ENCODE data around the gene E2F4.

Gene E2F4

DNA sequence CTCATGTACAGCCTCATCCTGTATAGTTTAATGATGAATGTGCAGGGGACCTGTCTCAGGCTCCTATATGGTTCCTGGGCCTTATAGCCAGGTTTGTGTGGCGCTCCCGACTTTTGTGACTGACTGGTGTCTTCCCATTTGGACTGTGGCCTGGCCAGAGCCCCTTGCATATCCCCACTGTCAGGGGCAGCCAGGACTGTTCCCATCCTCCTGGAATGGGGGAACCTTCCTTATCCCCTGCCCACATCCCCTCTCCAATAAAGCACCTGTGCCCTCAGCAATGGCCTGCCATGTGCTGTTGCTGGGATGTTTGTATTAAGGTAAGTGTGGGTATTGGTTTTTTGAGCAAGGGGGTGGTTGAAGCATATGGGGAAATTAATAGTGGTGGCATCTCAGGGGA, 43.7 kb upstream of the E2F4 start:
- Histone ChIP-seq H3K4me1 (ENCODE audit: insufficient read depth, low read length, poor library complexity, severe bottlenecking) (no peaks in the 10 kb centered on the region), H3F3A (ENCODE audit: low read depth) (no peaks in the 10 kb centered on the region), H3K9me3 (ENCODE audit: insufficient read depth, low read depth, low read length) (no peaks in the 10 kb centered on the region), H3K27me3 (ENCODE audit: insufficient read depth, low read length, poor library complexity, severe bottlenecking) (no peaks in the 10 kb centered on the region), H3K4me3 (ENCODE audit: low read length, poor library complexity, severe bottlenecking) (no peak overlapping the region), H3K79me2 (ENCODE audit: insufficient read depth, low read length) (no peaks in the 10 kb centered on the region), H3K4me2 (ENCODE audit: low read depth, low read length, poor library complexity, severe bottlenecking) (no peak overlapping the region), H3K36me3 (ENCODE audit: insufficient read depth, low read length) (peaks cover 51% of the 10 kb centered on the region; the same call in 1 of the 2 replicates), H3K9me2 (replicated peaks; ENCODE audit: low read depth, low read length) (no peaks in the 10 kb centered on the region), H2AFZ (ENCODE audit: low read length) (no peak overlapping the region), H4K20me1 (ENCODE audit: insufficient read depth, low read length, poor library complexity, severe bottlenecking) (no peaks in the 10 kb centered on the region), H3K9ac (ENCODE audit: low read depth, low read length, poor library complexity, severe bottlenecking) (no peak overlapping the region)
- TF ChIP-seq, protein P1, sequence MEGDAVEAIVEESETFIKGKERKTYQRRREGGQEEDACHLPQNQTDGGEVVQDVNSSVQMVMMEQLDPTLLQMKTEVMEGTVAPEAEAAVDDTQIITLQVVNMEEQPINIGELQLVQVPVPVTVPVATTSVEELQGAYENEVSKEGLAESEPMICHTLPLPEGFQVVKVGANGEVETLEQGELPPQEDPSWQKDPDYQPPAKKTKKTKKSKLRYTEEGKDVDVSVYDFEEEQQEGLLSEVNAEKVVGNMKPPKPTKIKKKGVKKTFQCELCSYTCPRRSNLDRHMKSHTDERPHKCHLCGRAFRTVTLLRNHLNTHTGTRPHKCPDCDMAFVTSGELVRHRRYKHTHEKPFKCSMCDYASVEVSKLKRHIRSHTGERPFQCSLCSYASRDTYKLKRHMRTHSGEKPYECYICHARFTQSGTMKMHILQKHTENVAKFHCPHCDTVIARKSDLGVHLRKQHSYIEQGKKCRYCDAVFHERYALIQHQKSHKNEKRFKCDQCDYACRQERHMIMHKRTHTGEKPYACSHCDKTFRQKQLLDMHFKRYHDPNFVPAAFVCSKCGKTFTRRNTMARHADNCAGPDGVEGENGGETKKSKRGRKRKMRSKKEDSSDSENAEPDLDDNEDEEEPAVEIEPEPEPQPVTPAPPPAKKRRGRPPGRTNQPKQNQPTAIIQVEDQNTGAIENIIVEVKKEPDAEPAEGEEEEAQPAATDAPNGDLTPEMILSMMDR (conservative IDR thresholded peaks at IDR 0.05; ENCODE audit: low read length), result no peak
- no peak for TF ChIP-seq EZH2phosphoT487 (IDR thresholded peaks at IDR 0.05; ENCODE audit: borderline replicate concordance)

GRCh38 chr16:67148656-67149275, 43.2 kb upstream of the E2F4 start:
- peaks cover 47% of the 10 kb centered on the region; the same call in 1 of the 2 replicates for H3K36me3 ChIP-seq (ENCODE audit: insufficient read depth, low read length)
- no peaks in the 10 kb centered on the region for H3K9me2 ChIP-seq (replicated peaks; ENCODE audit: low read depth, low read length)
- no peaks in the 10 kb centered on the region for H3K9me3 ChIP-seq (ENCODE audit: insufficient read depth, low read depth, low read length)
- H3K9ac ChIP-seq (ENCODE audit: low read depth, low read length, poor library complexity, severe bottlenecking), result no peak overlapping the region
- H3K4me3 ChIP-seq (ENCODE audit: low read length, poor library complexity, severe bottlenecking), result no peak overlapping the region
- H2AFZ ChIP-seq (ENCODE audit: low read length), result no peak overlapping the region
- H3K4me2 ChIP-seq (ENCODE audit: low read depth, low read length, poor library complexity, severe bottlenecking), result no peak overlapping the region
- no peaks in the 10 kb centered on the region for H4K20me1 ChIP-seq (ENCODE audit: insufficient read depth, low read length, poor library complexity, severe bottlenecking)
- no peaks in the 10 kb centered on the region for H3K79me2 ChIP-seq (ENCODE audit: insufficient read depth, low read length)
- H3F3A ChIP-seq (ENCODE audit: low read depth), result no peaks in the 10 kb centered on the region
- TF ChIP-seq EZH2phosphoT487 (IDR thresholded peaks at IDR 0.05; ENCODE audit: borderline replicate concordance), result no peak
- TF ChIP-seq, protein P1 (conservative IDR thresholded peaks at IDR 0.05; ENCODE audit: low read length), result no peak
- H3K27me3 ChIP-seq (ENCODE audit: insufficient read depth, low read length, poor library complexity, severe bottlenecking), result no peaks in the 10 kb centered on the region
- H3K4me1 ChIP-seq (ENCODE audit: insufficient read depth, low read length, poor library complexity, severe bottlenecking), result no peaks in the 10 kb centered on the region

DNA sequence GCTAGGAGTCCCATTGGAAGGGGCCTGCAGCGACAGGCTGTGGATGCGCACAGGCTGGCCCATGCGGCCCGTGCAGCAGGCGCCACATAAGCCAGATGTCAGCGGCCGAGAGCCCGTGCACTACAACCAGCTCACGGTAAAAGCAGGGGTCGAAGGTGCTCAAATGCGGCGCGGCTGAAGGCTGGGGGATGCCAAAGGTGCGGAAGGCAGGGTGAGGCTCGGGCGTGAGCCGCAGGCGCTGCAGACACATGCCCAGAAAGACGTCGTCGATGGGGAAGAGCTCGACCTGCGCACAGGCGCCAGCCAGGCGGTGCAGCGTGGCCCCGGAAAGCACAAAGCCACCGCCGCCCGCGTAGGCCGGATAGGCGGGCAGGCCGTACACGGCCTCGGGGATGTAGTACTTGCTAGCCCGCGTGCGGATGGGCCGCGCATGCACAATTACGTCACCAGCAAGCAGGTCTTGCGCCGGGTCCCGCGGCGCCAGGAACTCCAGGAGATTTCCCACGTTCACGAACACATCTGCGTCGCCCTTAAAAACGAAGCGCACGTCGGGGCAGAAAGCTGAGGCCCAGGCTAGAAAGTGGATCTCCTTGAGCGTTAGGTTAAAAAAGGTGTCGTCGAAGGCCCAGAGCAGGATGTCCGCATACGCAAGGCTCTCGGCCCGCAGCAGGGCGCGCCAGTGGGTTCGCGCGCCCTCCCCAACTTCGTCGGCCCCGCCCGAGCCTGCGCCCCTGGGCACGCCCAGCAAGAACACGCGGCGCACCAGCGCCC, 42.5 kb upstream of the E2F4 start:
- H3K4me3 ChIP-seq (ENCODE audit: low read length, poor library complexity, severe bottlenecking), result no peak overlapping the region
- no peaks in the 10 kb centered on the region for H3K9me3 ChIP-seq (ENCODE audit: insufficient read depth, low read depth, low read length)
- no peaks in the 10 kb centered on the region for H4K20me1 ChIP-seq (ENCODE audit: insufficient read depth, low read length, poor library complexity, severe bottlenecking)
- no peak overlapping the region for H3K9ac ChIP-seq (ENCODE audit: low read depth, low read length, poor library complexity, severe bottlenecking)
- H3F3A ChIP-seq (ENCODE audit: low read depth), result no peaks in the 10 kb centered on the region
- no peaks in the 10 kb centered on the region for H3K9me2 ChIP-seq (replicated peaks; ENCODE audit: low read depth, low read length)
- H3K36me3 ChIP-seq (ENCODE audit: insufficient read depth, low read length), result peaks cover 41% of the 10 kb centered on the region; the same call in 1 of the 2 replicates
- no peaks in the 10 kb centered on the region for H3K79me2 ChIP-seq (ENCODE audit: insufficient read depth, low read length)
- no peak overlapping the region for H2AFZ ChIP-seq (ENCODE audit: low read length)
- H3K27me3 ChIP-seq (ENCODE audit: insufficient read depth, low read length, poor library complexity, severe bottlenecking), result no peaks in the 10 kb centered on the region
- no peaks in the 10 kb centered on the region for H3K4me1 ChIP-seq (ENCODE audit: insufficient read depth, low read length, poor library complexity, severe bottlenecking)
- TF ChIP-seq, protein P1 (conservative IDR thresholded peaks at IDR 0.05; ENCODE audit: low read length), result no peak
- no peak for TF ChIP-seq EZH2phosphoT487 (IDR thresholded peaks at IDR 0.05; ENCODE audit: borderline replicate concordance)
- no peak overlapping the region for H3K4me2 ChIP-seq (ENCODE audit: low read depth, low read length, poor library complexity, severe bottlenecking)
